KMS-11 (cell line): Measurements from ENCODE around the gene UNC79.

Experiments used
- H2AFZ ChIP-seq: fragments of 200-600 bp; sonication (generic); 2 replicates; pipeline ENCODE4 v1.6.1; 2016; ENCODE audit warnings: antibody characterized with exemption, mixed run types, low read depth
- H3K27ac ChIP-seq: fragments of 200-600 bp; sonication (generic); 2 replicates; pipeline ENCODE4 v1.6.1; 2016; ENCODE audit warnings: mild to moderate bottlenecking, mixed run types
- H3K27me3 ChIP-seq: fragments of 200-600 bp; sonication (generic); 2 replicates; pipeline ENCODE4 v1.6.1; 2017; ENCODE audit warnings: mild to moderate bottlenecking, low read depth, mixed run types, moderate library complexity; ENCODE audit not compliant: insufficient read depth
- H3K36me3 ChIP-seq: fragments of 200-600 bp; sonication (generic); 2 replicates; pipeline ENCODE4 v1.6.1; 2017; ENCODE audit warnings: mild to moderate bottlenecking, mixed run types; ENCODE audit not compliant: insufficient read depth
- H3K4me1 ChIP-seq: fragments of 200-600 bp; sonication (generic); 2 replicates; pipeline ENCODE4 v1.6.1; 2016; ENCODE audit warnings: mild to moderate bottlenecking, low read depth, mixed run types; ENCODE audit not compliant: poor library complexity, severe bottlenecking
- H3K4me2 ChIP-seq: fragments of 200-600 bp; sonication (generic); 2 replicates; pipeline ENCODE4 v1.7.0; 2016; ENCODE audit warnings: mild to moderate bottlenecking, mixed run types
- H3K4me3 ChIP-seq: fragments of 200-600 bp; sonication (generic); IDR thresholded peaks from 2 replicates; pipeline ENCODE4 v1.6.1; 2017; ENCODE audit warnings: low read depth, low read length, mixed read lengths; ENCODE audit not compliant: insufficient read depth
- H3K79me2 ChIP-seq: fragments of 200-600 bp; sonication (generic); 2 replicates; pipeline ENCODE4 v1.6.1; 2016; ENCODE audit warnings: low read depth, mixed run types; ENCODE audit not compliant: insufficient read depth
- H3K9ac ChIP-seq: fragments of 200-600 bp; sonication (generic); 2 replicates; pipeline ENCODE4 v1.6.1; 2016; ENCODE audit warnings: mild to moderate bottlenecking, mixed run types
- H4K20me1 ChIP-seq: fragments of 200-600 bp; sonication (generic); 2 replicates; pipeline ENCODE4 v1.6.1; 2016; ENCODE audit warnings: mild to moderate bottlenecking, mixed run types; ENCODE audit not compliant: insufficient read depth
- CTCF ChIP-seq: fragments of 200-600 bp; sonication (generic); conservative IDR thresholded peaks from 2 replicates; pipeline ENCODE4 v1.6.1; 2017; ENCODE audit warnings: low read depth, mild to moderate bottlenecking, antibody characterized with exemption, low read length, moderate library complexity, mixed read lengths

The UNC79 gene

DNA sequence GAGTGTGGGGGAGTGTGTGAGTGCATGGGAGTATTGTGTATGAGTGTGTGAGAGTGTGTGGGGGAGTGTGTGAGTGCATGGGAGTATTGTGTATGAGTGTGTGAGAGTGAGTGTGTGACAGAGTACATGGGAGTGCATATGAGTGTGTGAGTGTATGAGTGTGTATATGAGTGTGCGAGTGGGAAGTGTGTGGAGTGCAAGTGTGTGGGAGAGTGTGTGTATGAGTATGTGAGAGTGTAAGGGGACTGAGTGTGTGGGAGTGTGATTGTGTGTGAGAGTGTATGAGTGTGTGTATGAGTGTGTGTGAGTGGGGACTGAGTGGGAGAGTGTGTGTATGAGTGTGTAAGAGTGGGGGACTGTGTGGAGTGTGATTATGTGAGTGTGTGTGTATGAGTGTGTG, 316.8 kb downstream of the UNC79 start:
- Histone ChIP-seq H3K4me2 (no peak overlapping the region), H3K27me3 (no peaks in the 10 kb centered on the region), H3K4me3 (no peak overlapping the region), H3K79me2 (no peaks in the 10 kb centered on the region), H3K27ac (no peak overlapping the region), H4K20me1 (no peaks in the 10 kb centered on the region), H3K4me1 (no peaks in the 10 kb centered on the region), H3K36me3 (no peaks in the 10 kb centered on the region), H2AFZ (no peak overlapping the region), H3K9ac (no peak overlapping the region)
- no peak for TF ChIP-seq CTCF

DNA sequence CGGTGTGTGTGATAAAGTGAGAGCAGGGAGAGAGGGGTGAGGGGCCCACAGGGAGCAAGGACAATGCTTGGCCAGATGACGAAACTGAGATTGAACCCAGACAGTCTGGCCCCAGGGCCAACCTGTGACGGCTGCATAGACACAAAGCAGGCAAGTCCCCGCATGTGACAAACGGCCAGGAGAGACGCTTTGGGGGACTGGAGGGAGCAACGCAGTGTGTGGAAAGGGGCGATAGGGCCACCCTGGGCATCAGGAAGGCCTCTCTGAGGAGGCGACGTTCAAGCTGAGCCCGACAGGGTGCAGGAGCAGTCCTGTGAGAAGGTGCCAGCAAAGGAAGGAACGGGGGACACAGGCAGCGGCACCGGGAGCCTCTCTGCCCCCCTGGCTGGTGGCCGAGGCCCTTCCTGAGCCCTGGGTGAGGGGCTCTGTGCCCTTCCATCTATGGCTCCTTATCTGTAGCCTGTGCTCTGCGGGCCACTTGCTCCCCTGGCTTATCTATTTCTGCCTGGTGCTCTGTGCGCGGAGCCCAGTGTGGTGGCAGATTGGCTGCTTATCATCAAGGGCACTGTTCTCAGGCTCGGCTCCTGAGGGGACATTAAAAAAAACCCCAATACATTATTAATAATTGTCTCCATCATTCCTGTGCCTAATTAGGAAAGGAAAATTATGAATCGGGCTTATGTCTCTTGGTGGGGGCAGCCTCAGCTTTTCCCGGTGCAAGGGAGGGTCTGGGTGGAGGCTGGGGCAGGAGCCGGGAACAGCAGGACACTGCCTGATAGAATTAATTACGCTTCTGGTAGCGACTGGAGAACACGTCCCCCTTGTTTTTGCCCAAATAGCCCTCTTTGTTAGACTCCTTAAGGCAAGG, 317.7 kb downstream of the UNC79 start:
- Histone ChIP-seq H3K4me2 (no peak overlapping the region), H3K4me3 (no peak overlapping the region), H3K9ac (no peak overlapping the region), H3K27ac (no peak overlapping the region), H3K27me3 (no peaks in the 10 kb centered on the region), H2AFZ (no peak overlapping the region), H4K20me1 (no peaks in the 10 kb centered on the region), H3K79me2 (no peaks in the 10 kb centered on the region), H3K36me3 (no peaks in the 10 kb centered on the region), H3K4me1 (no peaks in the 10 kb centered on the region)
- no peak for TF ChIP-seq CTCF

GRCh38 chr14:93749076-93749420, 318.3 kb downstream of the UNC79 start:
- Histone ChIP-seq H3K36me3 (no peaks in the 10 kb centered on the region), H4K20me1 (no peaks in the 10 kb centered on the region), H3K4me3 (no peak overlapping the region), H3K27me3 (no peaks in the 10 kb centered on the region), H3K9ac (no peak overlapping the region), H3K27ac (no peak overlapping the region), H3K4me1 (no peaks in the 10 kb centered on the region), H3K4me2 (no peak overlapping the region), H2AFZ (no peak overlapping the region), H3K79me2 (no peaks in the 10 kb centered on the region)
- TF ChIP-seq CTCF, result no peak

- H3K27ac ChIP-seq, result no peak overlapping the region
- H3K4me3 ChIP-seq, result no peak overlapping the region
- H3K79me2 ChIP-seq, result no peaks in the 10 kb centered on the region
- TF ChIP-seq CTCF, result no peak
- H4K20me1 ChIP-seq, result no peaks in the 10 kb centered on the region
- H3K27me3 ChIP-seq, result no peaks in the 10 kb centered on the region
- H3K4me2 ChIP-seq, result no peak overlapping the region
- H3K4me1 ChIP-seq, result no peaks in the 10 kb centered on the region
- H2AFZ ChIP-seq, result no peak overlapping the region
- no peak overlapping the region for H3K9ac ChIP-seq
- no peaks in the 10 kb centered on the region for H3K36me3 ChIP-seq
These were observed 321.4 kb downstream of the UNC79 start for GRCh38 chr14:93751946-93752655.
